ENCODE data around the gene MAN2B2.
A peak's percentile ranks its signal among the peaks of the same experiment; 100 is the strongest.

Gene MAN2B2

DNA sequence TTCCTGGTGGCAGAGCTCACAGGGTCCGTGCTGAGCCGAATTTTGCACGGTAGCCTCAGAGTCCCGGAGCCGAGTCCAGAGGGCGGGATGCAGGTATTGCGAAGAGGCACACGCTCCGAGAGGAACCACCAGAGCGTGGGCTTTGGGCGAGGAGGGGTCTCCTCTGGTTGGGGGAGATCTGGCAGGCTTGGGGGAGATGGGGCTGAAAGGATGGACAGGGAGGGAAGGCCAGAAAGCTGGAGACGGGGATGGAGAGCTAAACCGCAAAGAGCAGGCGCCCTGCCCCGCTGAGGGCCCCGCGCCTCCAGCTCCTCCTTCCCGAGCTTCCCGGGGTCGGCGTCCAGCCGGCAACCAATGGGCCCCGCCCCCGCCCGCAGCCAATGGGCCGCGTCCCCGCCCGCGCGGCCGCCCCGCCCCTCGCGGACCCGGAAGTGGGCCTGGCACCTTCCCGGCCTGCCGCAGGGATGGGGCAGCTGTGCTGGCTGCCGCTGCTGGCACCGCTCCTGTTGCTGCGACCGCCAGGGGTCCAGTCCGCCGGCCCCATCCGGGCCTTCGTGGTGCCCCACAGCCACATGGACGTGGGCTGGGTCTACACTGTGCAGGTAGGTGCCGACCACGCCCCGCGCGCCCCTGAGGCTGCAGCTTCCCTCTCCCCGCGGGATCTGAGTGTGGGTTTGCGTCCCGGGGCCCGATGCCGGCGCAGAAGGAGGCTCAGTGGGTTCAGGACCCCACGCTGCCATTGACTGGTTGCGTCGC, at the start of gene MAN2B2:
Gene MAN2B2 (plus strand): TSS at position 443 of the 756 bp plus-strand sequence. CDS start 22 bp downstream, at position 465.
- peak; percentile 89 for DNase-seq

DNA sequence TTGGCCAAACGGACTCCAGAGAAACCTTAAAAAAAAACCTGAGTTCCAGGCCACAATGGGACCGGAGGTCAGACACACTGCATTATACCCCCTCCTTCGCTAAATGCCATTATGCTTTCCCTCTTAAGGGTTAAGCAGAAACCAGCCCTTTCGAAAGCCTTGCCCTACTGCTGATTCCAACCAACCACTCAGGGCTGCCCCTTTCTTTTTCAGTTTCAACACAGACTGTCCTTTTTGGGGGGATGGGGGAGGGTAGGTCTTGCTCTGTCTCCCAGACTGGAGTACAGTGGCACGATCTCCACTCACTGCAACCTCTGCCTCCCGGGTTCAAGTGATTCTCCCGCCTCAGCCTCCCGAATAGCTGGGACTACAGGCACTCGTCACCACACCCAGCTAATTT, 49.5 kb upstream of the MAN2B2 start:
- no peak for DNase-seq

DNA sequence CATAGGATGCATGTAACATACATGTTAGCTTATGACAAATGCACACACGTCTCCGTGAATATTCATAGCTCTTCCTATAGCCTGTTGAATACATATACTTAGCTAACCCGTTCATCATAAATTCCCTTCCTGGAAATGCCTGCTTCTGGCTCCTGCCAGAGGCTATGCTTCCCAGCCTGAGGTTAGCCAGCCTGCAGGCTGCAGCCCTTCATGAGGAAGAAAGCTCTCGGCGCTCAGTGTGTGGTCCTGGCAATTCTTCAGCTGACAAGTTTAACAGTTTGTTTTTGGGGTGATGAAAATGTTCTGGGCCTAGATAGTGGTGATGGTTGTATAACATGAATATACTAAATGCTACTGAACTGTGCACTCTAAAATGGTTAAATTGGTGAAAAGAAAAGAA, 48.8 kb upstream of the MAN2B2 start:
- DNase-seq: no peak

DNA sequence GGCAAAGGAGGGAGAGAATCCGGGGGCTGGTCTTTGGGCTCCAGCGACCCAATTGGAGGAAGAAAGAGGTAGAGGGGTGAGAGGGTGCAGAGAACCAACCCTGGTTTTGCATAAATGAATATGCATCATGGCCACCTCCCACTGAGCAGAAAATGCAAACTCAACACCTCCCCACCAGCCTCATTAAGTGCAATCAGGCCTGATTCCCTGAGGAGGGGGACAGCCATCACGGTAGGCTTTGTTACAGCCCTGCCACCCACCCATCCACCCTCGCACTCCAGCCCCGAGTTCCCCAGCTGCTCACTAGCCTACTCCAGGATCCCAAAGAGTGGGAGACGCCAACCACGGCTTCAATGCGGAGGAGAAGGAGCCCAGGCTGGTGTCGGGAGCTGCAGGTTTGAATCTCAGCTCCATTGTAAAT, 48.3 kb upstream of the MAN2B2 start:
- DNase-seq: no peak

DNA sequence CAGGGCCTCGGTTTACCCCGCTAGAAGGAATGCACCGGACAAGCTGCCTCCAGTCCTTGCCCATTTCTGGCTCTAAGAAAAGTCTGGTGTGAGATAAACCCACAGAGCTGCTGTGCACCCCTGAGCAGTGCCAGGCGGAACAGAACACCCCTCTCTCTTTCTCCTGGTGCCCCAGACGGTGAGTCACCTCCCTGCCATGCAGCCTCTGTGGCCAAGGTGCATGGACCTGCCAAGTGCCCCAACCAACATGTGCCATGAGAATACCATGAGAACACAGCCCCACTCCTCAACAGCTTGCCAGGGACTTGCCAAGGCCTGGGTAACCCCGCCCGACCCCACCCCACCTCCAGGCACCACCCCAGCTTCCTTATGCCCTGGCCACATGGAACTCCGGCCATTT, 47.7 kb upstream of the MAN2B2 start:
- no peak for DNase-seq

DNA sequence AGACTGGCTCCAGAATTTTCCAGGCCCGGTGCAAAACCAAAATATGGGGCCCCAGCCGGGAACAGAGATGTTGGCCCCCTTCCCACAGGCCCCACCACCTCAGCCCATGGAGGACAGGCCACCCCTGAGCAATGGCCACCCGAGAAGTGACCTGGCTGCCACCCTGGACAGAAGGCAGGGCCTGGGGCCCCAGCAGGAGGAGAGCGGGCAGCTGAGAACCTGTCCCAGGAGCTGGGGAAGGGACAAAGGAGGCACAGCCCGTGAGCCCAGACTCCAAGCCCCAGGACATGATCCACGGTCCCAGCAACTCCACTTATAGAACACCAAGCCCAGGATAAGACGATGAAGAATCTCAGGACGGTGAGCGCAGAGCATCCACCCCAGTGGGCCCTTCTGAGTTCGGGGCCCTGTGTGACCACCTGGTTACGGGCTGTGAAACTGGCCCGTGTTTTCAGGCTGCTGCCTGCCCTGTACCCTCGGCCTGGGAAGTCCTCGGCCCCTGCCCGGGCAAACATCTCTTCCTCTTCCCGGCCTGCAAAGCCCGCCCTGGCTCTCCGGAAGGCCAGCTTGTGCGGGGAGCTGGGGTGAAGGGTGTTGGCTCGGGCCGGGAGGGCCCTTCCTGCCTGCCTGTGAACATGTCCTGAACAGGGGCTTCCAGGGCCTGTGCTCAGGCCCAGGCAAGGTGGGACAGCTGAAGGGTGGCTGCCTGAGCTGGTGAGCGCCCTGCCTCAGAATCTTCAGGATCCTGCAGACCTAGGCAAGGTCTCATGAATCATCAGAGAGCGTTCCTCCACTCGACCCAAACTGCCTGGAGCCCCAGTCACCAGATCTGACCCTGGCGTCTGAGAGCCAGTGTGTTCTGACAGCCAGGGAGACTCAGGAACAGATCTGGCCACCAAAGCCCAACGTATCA, 47.0 kb upstream of the MAN2B2 start:
- no peak for DNase-seq

DNA sequence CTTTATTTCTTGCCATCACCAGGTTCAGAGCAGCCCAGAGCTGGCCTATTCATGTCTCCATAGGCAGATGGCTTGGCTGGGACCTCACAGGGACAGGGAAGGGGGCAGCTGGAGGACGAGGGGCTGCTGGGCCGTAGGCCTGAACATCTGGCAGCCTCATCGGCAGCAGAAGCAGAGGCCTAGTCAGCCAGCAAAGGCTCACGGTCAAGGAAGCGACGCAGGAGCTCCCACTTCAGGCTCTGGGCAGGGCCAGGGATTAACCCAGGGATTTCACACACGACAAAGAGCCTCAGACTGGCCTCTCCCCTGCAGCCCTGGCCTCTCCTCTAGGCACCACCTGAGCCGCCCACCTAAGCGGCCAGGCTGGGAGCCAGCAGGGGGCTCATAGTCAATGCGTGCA, 46.0 kb upstream of the MAN2B2 start:
- no peak for DNase-seq

DNA sequence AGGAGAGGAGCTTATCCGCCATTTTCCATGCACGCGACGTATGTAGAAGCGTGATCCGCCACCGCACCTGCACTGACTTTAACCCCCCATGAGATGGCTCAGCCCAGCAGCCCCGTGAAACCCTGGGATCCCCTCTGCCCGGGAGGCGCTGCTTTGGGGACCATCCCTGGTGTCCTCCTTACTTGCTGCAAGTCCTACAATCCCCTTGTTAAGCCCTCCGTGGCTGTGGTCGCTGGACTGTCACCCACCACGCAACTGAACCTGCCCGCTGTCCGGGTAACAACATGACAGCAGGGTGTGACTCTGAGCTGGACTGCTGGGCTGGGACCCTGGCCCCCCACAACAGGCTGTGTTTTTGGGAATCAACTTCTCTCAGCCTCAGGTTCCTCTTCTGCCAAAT, 44.7 kb upstream of the MAN2B2 start:
- DNase-seq: no peak

DNA sequence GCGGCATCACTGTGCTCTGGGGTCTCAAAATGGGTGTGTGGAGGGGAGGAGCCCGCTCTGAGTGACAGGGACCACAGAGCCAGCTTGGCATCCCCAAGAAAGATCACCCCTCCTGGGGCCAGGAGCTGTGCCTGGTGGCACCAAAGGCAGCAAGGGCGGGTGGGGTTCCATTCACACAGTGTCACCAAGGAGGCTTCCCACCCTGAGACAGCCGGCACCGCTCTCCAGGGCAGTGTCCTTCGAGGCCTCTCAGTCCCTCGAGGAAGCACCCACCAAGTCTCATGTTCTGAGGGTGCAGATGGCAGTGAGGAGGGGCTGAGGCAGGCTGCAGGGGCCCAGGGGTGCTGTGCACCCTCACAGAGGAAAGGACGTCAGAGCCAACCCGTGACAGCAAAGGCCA, 44.0 kb upstream of the MAN2B2 start:
- no peak for DNase-seq

DNA sequence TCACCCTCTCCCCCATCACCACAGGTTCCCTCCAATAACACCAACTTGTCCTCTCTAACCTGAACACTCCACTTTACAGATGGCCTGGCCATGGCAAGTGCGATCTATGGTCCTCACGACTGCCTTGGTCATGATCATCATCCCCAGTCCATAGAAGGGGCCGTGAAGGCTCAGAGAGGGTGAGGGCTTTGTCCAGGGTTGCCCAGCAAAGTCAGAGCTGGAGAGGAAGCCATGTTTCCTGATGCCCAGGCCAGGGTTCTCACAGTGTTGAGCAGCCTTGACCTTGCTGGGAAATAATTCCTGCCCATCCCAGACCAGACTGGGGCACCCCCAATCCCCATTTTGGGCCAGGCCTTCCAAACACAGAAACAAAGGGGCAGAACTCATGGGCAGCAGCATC, 42.9 kb upstream of the MAN2B2 start:
- DNase-seq: no peak

DNA sequence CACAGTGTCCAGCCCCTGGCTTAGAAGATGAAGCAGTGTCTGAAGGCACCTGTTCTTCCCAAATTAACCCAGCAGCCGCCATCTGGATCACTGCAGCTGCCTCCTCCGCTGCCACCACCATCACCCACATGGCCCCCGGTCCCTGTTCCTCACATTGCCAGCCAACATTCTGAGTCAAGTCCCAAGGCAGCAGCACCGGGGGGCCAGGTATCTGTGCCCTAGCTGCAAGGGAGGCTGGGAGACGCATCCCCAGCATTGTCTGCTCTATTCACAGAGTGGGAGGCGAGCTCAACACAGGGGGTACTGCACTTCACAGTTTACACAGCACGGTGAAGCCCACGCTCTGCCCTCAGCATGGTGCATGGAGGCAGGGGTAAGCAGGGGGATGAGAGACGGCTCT, 42.3 kb upstream of the MAN2B2 start:
- DNase-seq: no peak

DNA sequence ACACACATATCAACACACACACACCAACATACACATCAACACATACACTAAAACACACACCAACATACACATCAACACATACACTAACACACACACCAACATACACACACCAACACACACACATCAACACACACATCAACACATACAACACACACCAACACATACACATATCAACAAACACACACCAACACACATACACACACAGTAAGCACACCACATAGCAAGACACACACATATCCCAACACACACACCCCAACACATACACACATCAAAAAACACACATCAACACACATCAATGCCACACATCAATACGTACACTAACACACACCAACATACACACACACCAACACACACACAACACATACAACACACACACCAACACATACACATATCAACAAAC, 40.9 kb upstream of the MAN2B2 start:
- no peak for DNase-seq

DNA sequence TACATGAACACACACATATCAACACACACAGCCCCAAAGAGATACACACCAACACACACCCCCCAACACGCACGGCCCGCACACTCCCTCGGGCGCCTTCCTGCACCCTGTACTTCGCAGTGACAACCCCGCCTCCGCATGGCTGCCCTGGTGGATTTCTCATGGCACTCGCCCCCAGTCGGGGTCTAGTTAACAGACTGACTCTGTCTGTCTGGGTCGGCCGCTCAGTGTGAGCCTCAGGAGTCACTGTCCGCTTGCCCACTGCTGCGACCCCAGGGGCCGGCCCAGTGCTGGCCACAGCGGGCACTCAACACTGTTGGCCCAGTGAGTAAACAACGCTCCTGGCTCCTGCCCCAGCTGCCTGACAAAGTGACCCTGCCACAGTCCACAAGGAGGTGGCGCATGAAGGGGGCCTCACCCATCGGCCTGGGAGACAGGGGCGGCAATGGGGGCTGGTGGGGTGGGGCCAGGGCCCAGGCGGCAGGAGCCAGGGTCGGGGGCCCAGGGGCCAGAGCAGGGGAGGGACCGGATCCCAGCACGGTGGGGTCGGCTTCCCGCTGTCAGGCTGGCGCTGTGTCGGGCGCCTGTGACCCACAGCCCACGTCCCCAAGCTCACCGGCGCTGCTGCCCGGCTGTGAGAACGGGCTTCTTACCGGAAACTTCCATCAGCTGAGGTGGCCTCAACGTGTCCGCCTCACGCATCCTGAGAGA, 40.2 kb upstream of the MAN2B2 start:
- DNase-seq: no peak

DNA sequence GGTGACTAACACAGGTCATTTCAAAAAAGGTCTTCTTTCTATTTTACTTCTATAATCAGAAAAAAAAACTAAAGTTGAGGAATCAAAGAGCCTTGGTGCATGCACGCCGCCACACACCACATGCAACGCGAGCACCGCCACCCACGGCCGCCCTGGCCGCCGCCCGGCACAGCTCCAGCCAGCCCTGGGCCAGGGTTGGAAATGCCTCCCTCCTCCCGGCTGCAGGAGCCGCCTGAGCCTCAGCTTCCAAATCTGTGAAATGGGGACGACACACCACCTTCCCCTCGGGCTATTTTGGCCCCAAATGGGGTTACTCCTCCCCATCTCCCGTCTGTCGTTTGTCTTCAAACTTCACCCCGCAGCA, 39.7 kb upstream of the MAN2B2 start:
- no peak for DNase-seq

DNA sequence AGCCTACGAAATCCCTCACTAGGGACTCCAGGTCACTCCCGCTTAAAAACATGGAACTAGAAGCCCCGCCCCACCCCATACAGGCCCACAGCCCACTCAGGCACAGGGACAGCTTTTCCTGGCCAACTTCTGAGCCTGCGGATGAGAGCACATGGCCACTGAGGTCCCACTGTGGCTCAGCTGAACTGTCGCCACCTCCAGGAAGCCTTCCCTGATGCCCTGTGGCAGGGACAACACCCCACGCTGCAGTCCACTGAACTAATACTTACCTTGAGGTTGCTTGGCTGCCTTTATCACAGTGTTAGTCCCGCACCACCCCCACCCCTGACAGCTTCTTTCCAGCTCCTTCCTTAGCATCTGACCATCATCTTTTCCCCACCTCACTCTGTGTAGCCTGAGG, 39.3 kb upstream of the MAN2B2 start:
- DNase-seq: no peak

DNA sequence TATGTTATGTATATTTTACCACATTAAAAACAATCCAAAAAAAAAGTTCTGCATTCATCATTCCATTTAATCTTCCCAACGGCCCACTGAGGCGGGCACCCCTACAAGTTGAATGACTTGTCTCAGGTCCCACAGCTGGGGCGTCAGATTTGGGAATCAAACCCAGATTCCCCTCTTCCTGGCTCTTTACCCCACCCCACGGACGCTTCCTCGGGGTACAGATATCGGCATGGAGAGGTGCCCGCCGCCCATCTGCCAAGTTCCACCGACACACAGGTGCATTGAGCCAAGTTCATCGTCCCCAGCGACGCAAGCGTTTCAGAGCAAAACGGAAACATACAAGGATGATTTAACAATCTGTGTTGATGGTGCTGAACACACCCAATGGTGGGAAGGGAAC, 36.9 kb upstream of the MAN2B2 start:
- no peak for DNase-seq

DNA sequence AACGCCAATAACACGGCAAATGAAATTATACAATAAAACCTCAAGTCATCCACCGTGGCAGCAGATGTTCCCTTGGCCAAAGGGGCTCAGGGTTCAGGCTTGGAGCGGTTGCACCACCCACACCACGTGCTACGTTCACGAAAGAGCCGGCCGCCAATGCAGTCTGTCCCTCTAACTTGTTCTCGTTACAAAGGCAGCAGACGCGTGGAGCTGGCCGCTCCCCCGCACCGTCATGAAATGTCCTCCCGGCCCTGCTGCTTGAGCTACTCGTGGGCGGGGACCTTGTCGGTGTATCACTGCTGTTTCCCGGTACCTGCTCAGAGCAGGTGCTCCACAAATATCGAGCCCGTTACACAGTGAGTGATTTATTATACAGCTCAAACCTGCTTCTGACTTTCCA, 36.4 kb upstream of the MAN2B2 start:
- DNase-seq: peak; percentile 63

DNA sequence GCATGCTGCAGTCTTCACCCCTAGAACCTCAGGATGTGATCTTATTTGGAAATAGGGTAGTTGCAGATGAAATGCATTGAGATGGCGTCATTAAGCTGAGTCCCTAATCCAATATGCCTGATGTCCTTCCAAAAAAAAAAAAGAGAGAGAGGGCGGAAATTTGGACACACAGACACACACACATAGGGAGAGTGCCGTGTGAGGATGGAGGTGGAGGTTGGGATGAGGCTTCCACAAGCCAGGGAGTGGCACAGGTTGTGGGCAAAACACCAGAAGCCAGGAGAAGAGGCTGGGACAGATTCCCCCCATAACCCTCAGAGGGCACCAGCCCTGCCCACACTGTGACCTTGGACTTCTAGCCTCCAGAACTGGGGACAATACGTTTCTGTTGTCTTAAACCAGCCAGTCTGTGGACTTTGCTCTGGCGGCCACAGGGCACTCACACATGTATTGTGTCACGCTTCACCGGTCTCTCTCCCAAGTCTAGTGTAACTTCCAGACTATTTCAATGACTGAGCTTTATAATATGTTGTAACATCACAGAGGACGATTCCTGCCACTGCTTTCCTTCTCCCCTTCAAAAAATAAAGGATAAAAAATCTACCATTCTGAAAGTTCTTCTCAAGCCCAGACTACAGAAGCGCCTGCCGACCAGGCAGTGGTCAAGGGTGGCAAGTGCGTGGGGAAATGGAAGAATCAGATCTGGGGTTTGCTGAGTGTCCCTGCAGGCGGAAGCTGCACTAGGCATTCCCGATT, 35.8 kb upstream of the MAN2B2 start:
- DNase-seq: no peak

DNA sequence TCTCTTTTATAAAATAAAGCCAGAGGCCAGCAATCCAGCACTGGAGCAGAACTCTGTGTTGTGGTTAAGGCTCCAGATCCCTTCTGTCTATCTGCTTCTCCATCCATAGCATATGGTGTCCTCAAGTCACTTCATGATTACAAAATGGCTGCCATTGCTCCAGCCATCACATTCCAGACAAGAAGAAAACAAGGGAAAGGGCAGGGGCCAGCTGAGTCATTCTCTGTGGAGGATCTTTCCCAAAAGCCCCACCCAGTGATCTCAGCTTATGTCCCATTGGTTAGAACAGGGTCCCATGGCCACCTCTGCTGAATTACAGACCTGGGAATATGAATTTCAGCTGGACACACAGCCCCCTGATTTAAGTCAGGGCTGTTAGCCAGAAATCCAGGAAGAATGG, 34.1 kb upstream of the MAN2B2 start:
- DNase-seq: no peak

DNA sequence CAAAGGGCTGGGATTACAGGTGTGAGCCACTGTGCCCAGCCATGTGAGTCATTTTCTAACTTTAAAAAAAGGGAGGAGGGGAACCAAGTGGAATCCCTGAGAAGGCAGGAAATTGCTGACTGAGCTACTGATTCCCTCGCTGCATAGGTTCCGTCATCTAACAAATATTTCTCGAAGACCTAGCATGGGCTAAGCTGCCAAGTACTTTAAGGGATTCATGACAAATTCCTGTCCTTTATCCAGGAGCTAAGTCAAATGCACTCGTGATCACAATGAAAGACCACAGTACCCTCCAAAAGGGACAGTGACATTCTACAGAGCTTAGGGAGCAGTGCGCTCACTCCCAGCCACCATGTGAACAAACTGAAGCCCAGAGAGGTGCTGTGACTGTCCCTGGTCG, 33.2 kb upstream of the MAN2B2 start:
- no peak for DNase-seq

DNA sequence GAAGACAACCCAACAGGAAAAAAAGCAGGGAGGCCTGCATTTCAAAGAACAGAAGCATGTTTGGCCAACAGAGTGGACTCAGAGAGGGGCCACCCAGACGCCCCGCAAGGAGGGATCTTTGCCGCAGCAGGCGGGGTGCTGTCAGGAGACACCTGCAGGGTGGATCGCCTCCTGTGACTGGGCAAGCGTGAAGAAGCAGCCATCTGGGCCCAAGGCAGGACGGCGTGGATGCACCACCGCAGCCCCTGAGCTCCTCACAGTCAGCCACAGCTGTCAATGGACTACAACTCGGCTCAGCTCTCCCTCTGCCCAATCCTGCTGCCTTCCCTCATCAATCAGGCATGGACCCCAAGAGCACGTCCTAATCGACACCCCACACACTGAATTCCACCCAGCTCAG, 32.0 kb upstream of the MAN2B2 start:
- DNase-seq: no peak

DNA sequence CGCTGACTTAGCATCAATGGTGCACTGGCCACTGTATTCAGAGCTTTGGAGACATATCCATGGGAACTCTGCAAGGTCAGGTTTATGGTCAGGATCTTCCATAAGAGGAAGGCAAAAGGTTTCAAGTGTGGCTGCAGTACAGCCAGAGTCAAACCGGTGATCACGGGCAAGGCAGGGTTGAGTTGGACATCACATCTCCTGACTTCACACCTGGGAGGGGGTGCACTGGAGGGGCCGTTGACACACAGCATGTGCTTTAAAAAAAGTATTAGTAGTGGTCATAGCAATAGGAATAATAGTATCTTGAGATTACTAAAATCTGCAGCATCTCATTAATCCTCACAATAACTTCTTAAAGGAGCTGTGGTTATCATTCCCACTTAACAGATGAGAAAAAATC, 28.9 kb upstream of the MAN2B2 start:
- no peak for DNase-seq
